DMS79 (cell line): ENCODE measurements around the gene SETD1A.

Source experiments
- DNase-seq: peaks from one replicate; lab custom pipeline; 2025; lab: John Stamatoyannopoulos, UW

Gene SETD1A

DNA sequence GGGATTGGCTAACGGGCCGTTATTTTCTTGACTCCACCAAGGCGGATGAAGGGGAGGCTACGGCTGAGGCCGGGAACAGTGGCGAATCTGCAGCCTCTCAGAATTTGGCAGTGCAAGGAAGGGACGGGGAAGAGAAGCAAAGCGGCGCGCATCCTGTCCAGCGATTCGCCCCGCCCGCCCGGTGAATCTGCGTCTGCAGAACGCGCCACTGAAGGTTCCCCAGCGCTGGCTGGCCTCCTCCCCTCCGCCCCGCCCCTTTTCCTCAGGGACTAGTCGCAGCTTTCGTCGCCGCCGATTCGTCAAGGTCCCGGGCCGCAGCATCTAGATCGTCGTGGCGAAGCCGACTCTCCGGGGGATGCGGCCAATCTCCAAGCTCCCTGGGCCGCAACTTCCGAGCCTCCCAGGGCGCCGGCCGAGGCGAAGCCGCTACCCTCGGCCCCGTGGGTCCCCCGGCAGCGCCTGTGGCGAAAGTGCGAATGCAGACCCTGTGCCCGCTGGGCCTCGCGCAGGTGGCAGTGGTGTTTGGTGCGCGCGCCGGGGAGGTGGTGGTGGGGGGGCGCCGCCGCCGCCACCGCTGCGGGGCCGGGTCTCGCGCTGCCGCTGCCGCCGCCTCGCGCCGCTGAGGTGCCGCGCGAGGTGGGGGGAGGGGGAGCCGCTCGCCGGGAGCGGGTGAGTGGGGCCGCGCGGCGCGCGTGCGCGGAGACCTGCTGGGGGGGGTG lies at the start of gene SETD1A:
SETD1A (plus strand) TSS at position 299 of the 719 bp plus-strand sequence. CDS start 978 bp downstream, outside the sequence.
- DNase-seq, result peak; percentile 84

DNA sequence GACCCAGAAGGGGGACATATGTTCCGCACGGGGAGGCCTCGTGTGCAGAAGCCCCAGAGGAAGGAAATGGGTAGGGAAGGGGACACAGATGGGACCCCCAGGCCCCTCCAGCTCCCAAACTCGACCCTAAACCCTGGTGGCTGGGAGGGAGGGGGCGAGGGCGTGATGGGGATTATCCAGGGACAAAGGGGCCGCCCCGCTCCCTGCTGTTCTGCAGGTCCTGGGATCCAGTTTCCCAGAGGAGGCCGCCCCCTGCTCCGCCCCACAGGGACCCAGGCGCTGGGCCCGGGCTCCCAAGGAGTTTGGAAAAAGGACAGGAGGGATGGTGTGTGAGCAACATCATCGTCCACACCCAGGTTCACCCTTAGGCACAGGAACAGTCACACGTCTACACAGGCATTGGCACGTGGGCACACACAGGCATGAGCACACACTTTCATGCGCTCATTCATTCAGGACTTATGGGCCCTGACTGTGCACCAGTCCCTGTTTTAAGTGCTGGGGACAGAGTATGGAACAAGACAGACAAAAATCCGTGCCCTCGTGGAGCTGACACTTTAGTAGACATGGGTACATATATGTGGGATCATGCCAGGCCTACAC lies 47.0 kb upstream of the SETD1A start:
- no peak for DNase-seq

DNA sequence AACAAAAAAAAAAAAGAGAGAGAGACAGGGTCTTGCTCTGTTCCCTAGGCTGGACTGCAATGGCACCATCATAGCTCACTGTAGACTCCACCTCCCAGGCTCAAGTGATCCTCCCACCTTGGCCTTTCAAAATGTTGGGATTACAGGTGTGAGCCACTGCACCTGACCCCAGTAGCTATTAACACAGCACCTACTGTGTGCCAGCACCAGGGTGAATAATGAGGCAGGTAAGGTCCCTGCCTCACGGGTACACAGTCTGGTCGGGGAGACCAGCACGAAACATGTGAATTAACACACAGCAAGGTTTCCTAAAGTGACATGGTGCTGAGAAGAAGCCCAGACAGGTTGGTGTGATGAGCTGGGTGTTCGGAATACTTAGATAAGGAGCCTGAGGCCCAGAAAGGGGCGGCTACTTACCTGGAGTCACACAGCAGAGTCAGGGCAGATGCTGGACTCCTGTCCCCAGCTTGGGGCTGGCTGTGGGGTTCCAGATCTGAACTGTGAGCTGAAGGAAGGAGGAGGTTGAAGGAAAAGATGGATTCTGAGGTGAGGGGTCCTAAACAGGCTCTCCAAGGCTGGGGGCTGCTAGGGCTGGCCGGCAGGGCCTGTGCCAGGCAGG lies 44.7 kb upstream of the SETD1A start:
- DNase-seq, result no peak

DNA sequence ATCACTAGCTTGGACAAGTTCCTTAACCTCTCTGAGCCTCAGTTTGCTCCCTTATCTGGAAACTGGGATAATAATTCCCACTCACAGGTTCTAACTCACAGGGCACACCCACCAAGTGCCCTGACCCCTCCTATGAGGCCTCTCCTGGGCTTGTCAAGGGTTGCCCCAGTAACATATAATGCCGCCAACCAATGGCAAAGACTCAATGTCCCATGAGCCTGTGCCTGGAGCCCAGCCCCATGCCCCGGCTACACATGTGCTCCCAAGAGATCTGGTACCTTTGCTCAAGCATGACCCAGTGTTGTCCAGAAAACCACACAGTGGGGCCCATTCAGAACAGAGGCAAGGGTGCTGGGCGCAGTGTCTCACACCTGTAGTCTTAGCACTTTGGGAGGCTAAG lies 42.7 kb upstream of the SETD1A start:
- DNase-seq, result no peak

DNA sequence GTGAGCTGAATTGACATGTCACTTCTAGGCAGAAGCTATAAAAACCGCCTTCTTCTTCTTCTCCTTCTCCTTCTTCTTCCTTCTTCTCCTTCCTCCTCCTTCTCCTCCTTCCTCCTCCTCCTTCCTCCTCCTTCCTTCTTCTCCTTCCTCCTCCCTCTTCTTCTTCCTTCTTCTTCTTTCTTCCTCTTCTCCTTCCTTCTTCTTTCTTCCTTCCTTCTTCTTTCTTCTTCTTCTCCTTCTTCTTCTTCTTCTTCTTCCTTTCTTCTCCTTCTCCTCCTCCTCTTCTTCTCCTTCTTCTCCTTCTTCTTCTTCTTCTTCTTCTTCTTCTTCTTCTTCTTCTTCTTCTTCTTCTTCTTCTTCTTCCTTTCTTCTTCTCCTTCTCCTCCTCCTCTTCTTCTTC lies 38.9 kb upstream of the SETD1A start:
- no peak for DNase-seq

DNA sequence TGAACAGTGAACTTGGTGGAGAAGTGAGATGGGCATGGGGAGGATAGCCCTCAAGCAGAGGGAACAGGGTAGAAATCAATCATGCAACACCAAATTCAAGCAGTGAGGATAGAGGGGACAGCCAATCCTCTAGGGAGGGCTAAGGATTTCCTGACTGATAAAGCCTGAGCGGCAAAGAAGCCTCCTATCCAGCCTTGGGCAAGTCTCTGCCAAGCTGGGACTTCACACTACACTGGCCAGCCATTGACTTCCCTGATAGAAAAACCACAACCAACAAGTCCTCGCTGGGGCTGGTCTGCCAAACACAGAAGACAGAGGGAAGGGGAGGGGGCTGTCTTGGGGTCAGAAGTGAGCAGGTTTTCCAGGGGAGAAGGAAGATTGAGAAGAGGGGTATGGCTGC lies 36.7 kb upstream of the SETD1A start:
- DNase-seq, result no peak

DNA sequence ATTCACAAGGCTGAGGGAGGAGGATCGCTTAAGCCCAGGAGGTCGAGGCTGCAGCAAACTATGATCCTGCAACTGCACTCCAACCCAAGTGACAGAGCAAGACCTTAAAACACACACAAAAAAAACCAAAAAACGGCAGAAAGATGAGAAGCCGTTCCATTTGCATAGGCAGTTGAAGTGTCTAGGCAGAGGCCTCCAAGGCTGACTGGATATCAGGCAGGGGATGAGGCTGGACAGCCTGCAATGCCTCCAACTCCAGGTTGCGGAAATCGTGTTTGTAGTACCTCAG lies 36.2 kb upstream of the SETD1A start:
- DNase-seq, result no peak

DNA sequence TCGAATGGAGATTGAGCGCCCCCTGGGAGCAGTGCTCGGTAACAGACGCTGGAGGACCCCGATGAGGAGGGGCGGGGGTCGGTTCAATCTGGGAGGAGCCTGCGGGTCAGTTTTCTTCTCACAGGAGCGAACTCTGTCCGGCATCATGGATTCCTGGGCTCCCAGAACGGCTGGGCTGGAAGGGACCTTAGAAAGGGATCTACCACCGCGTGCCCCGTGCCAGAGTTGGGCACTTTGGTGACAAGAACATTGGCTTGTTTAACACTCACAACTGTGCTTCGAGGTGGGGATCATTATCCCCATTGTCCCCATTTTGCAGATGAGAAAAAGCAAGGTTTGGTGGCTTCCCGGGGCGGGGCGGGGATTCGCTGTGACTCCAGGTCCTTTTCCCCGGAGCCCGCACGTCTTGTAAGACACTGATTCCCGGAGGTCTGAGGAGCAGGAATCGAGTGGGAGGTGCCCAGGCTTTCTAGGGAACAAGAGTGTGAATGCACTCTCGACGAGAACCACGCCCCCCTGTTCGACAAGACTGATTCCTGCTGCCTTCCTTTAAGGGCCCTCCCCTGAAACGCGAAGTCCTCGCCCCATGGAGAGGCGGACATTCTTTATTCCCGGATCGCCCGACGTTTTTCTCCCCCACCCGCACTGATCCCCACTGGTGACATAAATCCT lies 35.7 kb upstream of the SETD1A start:
- peak; percentile 90 for DNase-seq

DNA sequence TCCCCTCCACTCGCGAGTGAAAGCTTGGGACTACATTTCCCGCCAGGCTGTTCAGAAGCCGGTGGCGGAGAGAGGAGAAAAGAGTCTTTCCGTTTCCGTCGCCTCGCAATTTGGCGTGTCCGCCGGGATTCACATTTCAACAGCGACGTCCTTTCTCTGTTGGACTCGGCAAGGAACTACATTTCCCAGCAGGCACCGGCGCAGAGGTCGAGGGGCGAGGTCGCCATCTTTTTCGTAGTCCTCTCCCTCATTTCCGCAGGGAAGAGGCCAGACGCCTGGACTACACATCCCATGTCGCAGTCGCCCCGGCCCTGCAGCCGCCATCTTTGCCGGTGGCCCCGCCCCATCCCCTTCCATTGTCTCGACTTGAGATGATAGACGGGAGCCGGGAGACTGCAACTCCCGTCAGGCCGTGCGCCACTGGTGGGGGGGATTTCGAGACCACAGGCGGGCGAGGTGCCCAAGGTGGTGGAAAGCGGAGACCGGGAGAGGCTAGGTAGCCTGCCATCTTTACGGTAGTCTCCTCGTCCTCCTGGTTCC lies 35.1 kb upstream of the SETD1A start:
- peak; percentile 99 for DNase-seq

DNA sequence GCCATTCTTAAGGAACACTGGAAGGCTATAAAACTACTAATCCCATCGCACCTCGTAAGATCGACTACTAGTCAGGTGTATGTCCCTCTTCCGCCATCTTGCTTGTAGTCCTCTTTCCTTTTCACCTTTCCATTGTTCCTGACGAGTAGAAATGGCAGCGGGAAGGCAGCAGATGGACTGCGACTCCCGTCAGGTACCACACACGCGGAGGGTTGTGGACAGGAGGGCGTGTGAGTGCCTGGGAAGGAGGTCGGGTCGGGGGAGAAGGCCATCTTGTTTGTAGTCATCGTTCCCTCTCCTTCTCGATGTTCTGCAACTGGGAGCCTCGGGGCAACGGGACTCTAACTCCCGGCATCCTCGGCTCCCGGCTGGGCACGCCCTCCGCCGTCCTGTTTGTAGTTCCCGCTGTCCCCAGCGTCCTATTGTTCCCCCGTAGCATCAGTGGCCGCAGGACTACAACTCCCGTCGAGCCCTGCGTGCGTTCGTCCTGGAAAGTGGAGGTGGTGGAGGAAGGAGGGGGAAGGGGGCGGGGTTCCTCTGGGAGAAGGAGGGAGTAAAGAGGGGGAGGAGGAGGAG lies 34.5 kb upstream of the SETD1A start:
- peak; percentile 99 for DNase-seq

DNA sequence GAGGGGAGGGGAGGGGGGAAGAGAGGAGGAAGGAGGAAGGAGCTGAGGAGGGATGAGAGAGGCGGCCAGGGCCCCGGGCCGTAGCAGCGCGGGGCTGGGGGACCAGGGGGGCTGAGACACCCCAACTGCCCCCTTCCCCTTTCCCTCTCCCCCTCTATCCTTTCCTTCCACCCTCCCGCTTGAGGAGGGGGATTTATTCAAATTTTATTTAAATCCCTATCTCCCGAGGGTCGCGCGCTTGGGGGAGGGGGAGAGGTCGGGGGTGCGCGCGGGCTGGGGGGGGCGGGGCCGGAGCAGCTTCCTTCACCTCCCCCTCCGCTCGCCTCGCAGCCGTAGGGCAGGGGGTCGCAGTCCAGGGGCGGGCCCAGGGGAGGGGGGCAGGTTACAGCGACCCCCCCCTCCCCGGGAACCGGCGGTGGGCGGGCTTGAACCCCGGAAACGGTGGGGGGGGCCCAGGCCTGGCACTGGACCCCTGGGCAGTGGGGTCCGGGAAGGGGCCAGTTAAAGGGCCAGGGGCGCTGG lies 33.9 kb upstream of the SETD1A start, which contains the start of gene FBXL19:
FBXL19 (plus strand) TSS at position 19 of the 522 bp plus-strand sequence. CDS start 2,183 bp downstream, outside the sequence.
- DNase-seq, result no peak

DNA sequence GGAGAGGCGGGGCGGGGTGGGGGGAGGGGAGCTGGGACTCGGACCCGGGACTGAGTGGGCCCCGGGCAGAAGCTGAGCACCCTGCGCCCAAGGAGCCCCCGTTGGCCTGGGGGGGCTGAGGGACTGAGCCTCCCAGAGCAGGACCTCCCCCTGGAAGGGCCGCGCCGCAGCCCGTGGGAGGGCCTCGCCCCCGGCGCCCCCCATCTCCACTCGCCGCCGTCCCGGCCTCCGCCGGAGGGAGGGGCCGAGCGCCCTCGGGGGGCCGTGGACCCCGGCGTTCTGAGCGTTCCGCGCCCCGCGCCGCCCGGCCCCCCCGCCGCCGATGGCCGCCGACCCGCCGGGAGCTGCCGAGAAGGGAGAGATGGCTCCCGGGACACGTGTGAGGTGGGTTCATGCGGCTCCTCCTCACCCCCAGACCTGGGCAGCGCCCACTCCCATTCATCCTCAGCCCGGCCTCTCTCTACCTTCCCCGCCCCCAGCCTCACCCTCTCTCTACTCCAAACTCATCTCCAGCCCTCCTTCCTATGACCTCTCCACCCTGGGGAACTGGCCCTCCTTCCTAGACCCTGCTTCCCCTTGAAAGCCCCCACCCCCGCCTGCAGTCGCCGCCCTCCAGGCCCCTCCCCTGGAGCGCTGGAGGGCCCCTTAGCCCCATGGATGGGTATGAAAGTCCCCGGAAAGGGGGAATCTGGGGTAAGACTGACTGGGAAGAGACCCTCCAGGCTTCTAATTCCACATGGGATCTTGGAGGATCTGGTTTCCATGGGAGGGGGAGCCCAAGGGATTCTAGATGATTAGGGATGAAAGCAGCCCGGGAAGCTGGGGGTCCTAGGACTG lies 33.3 kb upstream of the SETD1A start:
- no peak for DNase-seq

DNA sequence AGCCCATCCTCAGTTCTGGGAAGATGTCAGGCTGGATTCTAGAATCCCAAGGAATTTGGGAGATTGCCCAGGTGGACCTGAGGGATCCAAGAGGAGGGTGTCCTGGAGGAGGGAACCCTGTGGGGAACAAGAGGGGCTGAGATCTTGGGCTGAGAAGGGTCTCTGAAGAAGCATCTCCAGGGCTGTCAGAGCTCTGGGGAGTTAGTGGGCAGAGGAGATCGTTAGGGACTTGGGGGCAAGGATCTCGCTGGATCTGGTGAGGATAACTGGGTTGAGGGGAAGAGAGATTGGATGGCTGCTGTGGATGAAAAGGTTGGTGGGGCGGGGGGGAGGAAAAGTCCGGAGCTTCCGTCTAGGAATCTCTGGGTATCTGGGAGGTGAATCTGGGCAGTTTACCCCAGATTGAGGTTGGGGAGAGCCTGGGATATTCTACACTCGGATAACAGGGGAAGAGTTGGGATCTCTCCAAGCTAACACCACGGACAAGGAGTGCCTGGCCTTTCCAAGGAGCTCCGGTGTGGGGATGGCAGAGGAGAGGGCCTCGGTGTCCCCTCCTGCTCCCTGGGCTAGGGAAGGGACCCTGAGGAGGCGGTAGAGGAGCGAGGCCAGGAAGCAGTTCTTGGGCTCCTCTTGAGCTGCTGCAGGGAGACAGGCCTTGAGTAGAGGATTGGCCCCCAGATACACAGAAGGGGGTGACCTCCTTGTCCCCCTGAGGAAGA lies 32.5 kb upstream of the SETD1A start:
- no peak for DNase-seq

DNA sequence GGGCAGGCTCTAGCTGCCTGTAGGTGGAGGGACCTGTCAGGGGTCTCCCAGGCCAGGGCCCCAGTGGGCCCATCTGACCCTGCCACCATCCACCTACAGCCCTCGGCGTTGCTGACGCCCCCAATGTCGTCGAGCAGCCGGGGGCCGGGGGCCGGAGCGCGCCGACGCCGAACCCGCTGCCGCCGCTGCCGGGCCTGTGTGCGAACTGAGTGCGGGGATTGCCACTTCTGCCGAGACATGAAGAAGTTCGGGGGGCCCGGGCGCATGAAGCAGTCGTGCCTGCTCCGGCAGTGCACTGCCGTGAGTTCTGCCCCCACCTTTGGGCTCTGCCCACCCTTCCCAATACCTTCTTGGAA lies 31.9 kb upstream of the SETD1A start:
- DNase-seq, result no peak

DNA sequence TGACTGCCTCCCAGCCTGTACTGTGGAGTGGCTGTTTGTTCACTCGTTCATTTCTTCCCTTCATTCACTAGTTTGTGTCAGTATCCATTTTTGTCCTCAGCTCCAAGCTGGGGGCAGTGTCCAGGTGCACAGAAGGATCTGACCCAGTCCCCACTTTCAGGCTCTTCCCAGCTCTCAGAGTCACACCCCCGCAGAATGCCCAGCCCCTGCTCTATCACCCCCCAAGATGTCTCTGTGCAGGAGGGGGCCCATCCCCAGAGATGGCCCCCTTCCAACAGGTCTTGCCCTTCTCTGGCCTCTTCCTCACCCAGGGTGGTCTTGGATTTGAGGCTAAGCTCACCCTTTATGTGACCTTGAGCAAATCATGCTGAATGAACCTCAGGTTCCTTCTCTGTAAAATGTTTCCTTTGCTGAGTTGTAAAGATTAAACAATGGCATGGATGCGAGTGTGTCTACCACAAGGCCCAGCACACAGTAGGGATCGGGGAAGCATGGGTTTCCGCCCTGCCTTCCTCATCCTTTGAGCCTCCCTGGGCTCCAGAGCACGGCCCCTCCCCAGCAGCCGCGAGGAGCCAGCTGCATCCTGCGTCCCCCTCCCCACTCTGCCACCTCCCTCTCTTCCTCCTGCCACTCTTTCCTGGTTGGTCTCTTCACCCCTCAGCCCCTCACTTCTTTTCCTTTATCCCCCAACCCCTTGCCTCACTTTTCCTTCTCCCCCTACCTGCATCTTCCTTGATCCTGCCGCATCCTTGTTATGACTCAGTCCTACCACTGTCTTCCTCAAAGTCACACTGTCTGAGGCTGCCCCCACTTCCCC lies 31.4 kb upstream of the SETD1A start:
- no peak for DNase-seq

DNA sequence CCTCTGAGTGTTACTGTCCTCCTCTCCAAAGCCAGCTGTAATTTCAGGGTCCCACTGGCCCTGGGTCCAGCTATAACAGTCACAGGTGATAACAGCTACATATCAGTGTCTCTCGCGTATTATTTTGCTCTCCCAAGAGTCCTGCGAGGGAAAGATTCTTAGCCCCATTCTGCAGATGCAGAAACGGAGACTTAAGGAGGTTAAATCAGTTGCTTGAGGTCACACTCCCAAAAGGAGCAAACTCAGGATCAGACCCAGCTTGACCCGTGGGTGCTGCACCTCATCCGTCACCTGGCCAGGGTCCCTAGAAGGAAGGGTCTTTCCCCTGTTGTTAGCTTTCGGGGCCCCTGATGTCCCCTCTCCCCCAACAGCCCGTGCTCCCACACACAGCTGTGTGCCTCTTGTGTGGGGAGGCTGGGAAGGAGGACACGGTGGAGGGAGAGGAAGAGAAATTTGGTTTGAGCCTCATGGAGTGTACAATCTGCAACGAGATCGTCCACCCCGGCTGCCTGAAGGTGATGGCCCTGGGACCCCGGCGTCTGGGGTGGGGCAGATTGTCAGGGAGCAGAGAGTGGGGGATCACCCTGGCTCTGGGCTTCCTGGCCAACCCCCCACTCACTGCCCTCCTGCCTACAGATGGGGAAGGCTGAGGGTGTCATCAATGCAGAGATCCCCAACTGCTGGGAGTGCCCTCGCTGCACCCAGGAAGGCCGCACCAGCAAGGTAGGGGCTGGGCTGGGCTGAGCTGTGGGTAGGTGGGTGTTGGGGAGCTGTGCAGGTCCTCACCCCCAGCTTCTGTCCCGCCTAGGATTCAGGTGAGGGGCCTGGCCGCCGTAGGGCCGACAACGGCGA lies 30.4 kb upstream of the SETD1A start:
- no peak for DNase-seq

DNA sequence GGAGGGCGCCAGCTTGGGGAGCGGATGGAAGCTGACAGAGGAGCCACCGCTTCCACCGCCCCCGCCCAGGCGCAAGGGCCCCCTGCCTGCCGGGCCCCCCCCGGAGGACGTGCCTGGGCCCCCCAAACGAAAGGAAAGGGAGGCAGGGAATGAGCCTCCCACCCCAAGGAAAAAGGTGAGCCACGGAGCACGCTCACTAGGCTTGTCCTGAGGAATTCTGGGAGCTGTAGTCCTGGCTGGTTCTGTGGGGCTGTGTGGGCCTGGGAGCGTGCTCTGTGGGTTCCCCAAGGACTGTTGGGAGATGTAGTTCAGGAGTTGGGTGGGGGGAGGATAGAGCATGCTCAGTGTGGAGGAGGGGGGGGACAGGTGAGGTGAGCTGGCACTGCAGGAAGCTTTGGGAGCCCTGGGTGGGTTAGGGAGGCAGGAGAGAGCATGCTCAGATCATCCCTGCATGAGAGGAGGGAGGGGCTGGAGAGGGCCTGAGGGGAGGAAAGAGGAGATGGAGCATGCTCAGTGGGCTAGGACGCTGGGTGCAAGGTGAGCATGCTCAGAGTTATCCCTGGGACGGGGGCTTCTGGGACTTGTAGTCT lies 29.7 kb upstream of the SETD1A start:
- DNase-seq, result peak; percentile 85

DNA sequence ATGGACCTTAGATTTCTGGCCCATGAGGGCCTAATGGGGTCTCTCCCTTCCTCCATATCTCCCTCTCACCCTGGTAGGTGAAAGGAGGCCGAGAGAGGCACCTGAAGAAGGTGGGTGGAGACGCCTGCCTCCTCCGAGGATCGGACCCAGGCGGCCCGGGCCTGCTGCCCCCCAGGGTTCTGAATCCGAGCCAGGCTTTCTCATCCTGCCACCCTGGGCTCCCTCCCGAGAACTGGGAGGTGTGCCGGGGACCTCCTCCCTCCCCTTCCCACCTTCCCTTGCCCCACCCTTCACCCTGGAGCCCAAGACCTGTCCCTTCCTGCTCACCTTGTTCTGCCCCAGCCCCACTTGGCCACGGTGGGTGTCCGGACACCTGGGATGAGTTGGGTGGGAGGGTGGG lies 29.2 kb upstream of the SETD1A start:
- DNase-seq, result no peak
